ENCODE results near the gene ABCG8.

The ABCG8 gene

GRCh38 chr2:43925431-43925830 lies 86.7 kb downstream of the ABCG8 start:
- DNase-seq, result no peak

DNA sequence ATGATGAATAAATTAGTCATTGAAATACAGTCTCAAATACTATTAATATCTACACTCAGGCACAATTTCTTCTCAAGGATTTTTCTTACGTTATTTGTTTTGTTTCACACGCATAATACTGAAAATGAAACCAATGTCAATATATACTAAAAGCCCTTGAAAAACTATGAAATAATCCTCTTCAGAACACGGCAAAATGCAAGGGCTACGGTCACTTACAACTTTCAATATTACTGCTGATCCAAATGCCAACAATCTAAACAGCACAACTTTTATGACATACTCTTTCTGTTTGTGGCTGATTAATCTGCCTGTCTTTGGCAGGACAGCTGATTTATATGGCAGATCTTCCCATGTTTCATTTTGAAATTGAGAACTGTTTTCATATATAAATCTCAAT lies 88.7 kb downstream of the ABCG8 start:
- no peak for DNase-seq

- no peak for DNase-seq
These were observed 92.5 kb downstream of the ABCG8 start for GRCh38 chr2:43931293-43931692.
